GM23338 (cell line): ENCODE data around the gene TOM1. TPM values are rescaled to one million over a fixed set of nuclear protein-coding genes. Genes with fewer than 3 reads are reported as not detected.

ENCODE experiments used
- ATAC-seq: fragments of 200-7000 bp; cut with Tn5 transposase; 3 replicates; pipeline ENCODE4 v1.9.1; 2020
- DNase-seq: peaks from one replicate; pipeline ENCODE4 v3.0.0-alpha.2; 2015; ENCODE audit warnings: low spot score
- H2AFZ ChIP-seq: fragments of 200-600 bp; sonication (generic); 2 replicates; pipeline ENCODE4 v1.8.0; 2016; ENCODE audit warnings: antibody characterized with exemption, mild to moderate bottlenecking, moderate library complexity
- H3F3A ChIP-seq: fragments of 200-600 bp; sonication (generic); replicated peaks from 2 replicates; pipeline ENCODE4 v1.8.0; 2017; ENCODE audit warnings: antibody characterized with exemption, mixed run types, low read depth
- H3K27ac ChIP-seq: fragments of 200-600 bp; sonication (generic); 2 replicates; pipeline ENCODE4 v1.6.1; 2016; ENCODE audit warnings: low read depth
- H3K27me3 ChIP-seq: fragments of 200-600 bp; sonication (generic); 2 replicates; pipeline ENCODE4 v1.8.0; 2016; ENCODE audit warnings: mild to moderate bottlenecking, mixed run types, moderate library complexity; ENCODE audit not compliant: insufficient read depth
- H3K36me3 ChIP-seq: fragments of 200-600 bp; sonication (generic); 2 replicates; pipeline ENCODE4 v1.8.0; 2016; ENCODE audit warnings: mild to moderate bottlenecking; ENCODE audit not compliant: insufficient read depth
- H3K4me1 ChIP-seq: fragments of 200-600 bp; sonication (generic); 2 replicates; pipeline ENCODE4 v1.8.0; 2016; ENCODE audit warnings: mild to moderate bottlenecking, moderate library complexity; ENCODE audit not compliant: insufficient read depth
- H3K4me2 ChIP-seq: fragments of 200-600 bp; sonication (generic); 2 replicates; pipeline ENCODE4 v1.7.1; 2017; ENCODE audit warnings: mixed run types
- H3K4me3 ChIP-seq: fragments of 200-600 bp; sonication (generic); 2 replicates; pipeline ENCODE4 v1.6.1; 2016; ENCODE audit warnings: mixed run types
- H3K79me2 ChIP-seq: fragments of 200-600 bp; sonication (generic); replicated peaks from 2 replicates; pipeline ENCODE4 v1.8.0; 2017; ENCODE audit warnings: mild to moderate bottlenecking; ENCODE audit not compliant: insufficient read depth
- H3K9me2 ChIP-seq: fragments of 200-600 bp; sonication (generic); 2 replicates; pipeline ENCODE4 v1.8.0; 2017; ENCODE audit not compliant: insufficient read depth
- H4K20me1 ChIP-seq: fragments of 200-600 bp; sonication (generic); replicated peaks from 2 replicates; pipeline ENCODE4 v1.8.0; 2017; ENCODE audit warnings: mild to moderate bottlenecking; ENCODE audit not compliant: insufficient read depth
- H3K27ac Mint-ChIP-seq: 2 replicates; pipeline ENCODE4 v1.8.0; 2020; ENCODE audit warnings: inconsistent platforms, mild to moderate bottlenecking, moderate library complexity, mixed read lengths
- H3K27me3 Mint-ChIP-seq: 3 replicates; pipeline ENCODE4 v1.8.0; 2022; ENCODE audit warnings: low read depth, mild to moderate bottlenecking, moderate library complexity, mixed read lengths, inconsistent platforms; ENCODE audit not compliant: insufficient read depth, poor library complexity
- H3K36me3 Mint-ChIP-seq: 3 replicates; pipeline ENCODE4 v1.8.0; 2021; ENCODE audit warnings: low read depth, mild to moderate bottlenecking, inconsistent platforms, moderate library complexity, mixed read lengths
- H3K4me1 Mint-ChIP-seq: 3 replicates; pipeline ENCODE4 v1.8.0; 2020; ENCODE audit warnings: mild to moderate bottlenecking, inconsistent platforms, mixed read lengths
- H3K4me3 Mint-ChIP-seq: 3 replicates; pipeline ENCODE4 v1.8.0; 2021; ENCODE audit warnings: moderate library complexity, mild to moderate bottlenecking, inconsistent platforms, mixed read lengths
- H3K9me3 Mint-ChIP-seq: 3 replicates; pipeline ENCODE4 v1.8.0; 2020; ENCODE audit warnings: moderate library complexity, mild to moderate bottlenecking, inconsistent platforms, mixed read lengths
- CREB1 ChIP-seq: fragments of 250-450 bp; sonication (Bioruptor Pico); IDR thresholded peaks from 2 replicates; pipeline ENCODE4 v1.5.0; 2020; ENCODE audit warnings: low read depth, mild to moderate bottlenecking, moderate library complexity
- EZH2 ChIP-seq: fragments of 200-600 bp; sonication (generic); IDR thresholded peaks from one replicate; pipeline ENCODE4 v1.8.0; 2017; ENCODE audit warnings: antibody characterized with exemption, mild to moderate bottlenecking, low read depth; ENCODE audit not compliant: unreplicated experiment
- EZH2phosphoT487 ChIP-seq: fragments of 200-600 bp; sonication (generic); IDR thresholded peaks from one replicate; pipeline ENCODE4 v1.8.1; 2018; ENCODE audit warnings: antibody characterized with exemption; ENCODE audit not compliant: unreplicated experiment
- JUNB ChIP-seq: IDR thresholded peaks from one replicate; pipeline ENCODE4 v1.6.1; 2016; ENCODE audit warnings: antibody characterized with exemption; ENCODE audit not compliant: unreplicated experiment
- NANOG ChIP-seq: IDR thresholded peaks from 2 replicates; pipeline ENCODE4 v1.6.1; 2016; ENCODE audit warnings: antibody characterized with exemption, borderline replicate concordance
- POLR2AphosphoS5 ChIP-seq: IDR thresholded peaks from 2 replicates; pipeline ENCODE4 v1.6.1; 2016; ENCODE audit warnings: antibody characterized with exemption, low read depth
- STAT1 ChIP-seq: IDR thresholded peaks from one replicate; pipeline ENCODE4 v1.6.1; 2016; ENCODE audit warnings: antibody characterized with exemption; ENCODE audit not compliant: unreplicated experiment
- ZNF114 ChIP-seq: fragments of 250-450 bp; sonication (Bioruptor Pico); IDR thresholded peaks from 2 replicates; pipeline ENCODE4 v1.5.0; 2020; ENCODE audit warnings: mild to moderate bottlenecking, moderate library complexity
- ZNF331 ChIP-seq: fragments of 250-450 bp; sonication (Bioruptor Pico); IDR thresholded peaks from 2 replicates; pipeline ENCODE4 v1.5.0; 2020; ENCODE audit warnings: low read depth, mild to moderate bottlenecking, moderate library complexity
- polyA plus RNA-seq: library from polyadenylated mRNA; unstranded; fragments of >200 nt; fragmentation: Nextera tagmentation; extraction: Ambion mirVana; gene quantifications from 2 replicates; pipeline ENCODE4 v1.2.1, GENCODE V29; 2016
- total RNA-seq: library from RNA; depleted of rRNA; stranded (reverse); fragments of >200 nt; shearing (Covaris generic); gene quantifications from 2 replicates; pipeline ENCODE4 v1.2.3, GENCODE V29; 2014
- TF ChIP-seq, protein P1 (sequence below): IDR thresholded peaks from 2 replicates; pipeline ENCODE4 v1.6.1; 2016; ENCODE audit warnings: antibody characterized with exemption
- TF ChIP-seq, protein P2 (sequence below): IDR thresholded peaks from one replicate; pipeline ENCODE4 v1.6.1; 2018; ENCODE audit warnings: antibody characterized with exemption; ENCODE audit not compliant: unreplicated experiment
- TF ChIP-seq, protein P3 (sequence below): fragments of 250-450 bp; sonication (Bioruptor Pico); IDR thresholded peaks from 2 replicates; pipeline ENCODE4 v1.5.0; 2020; ENCODE audit warnings: mild to moderate bottlenecking, moderate library complexity
- TF ChIP-seq, protein P4 (sequence below), 2 experiments: fragments of 200-600 bp in 1 of 2; sonication (generic) in 1 of 2; conservative IDR thresholded peaks; 2 replicates each; pipeline versions ENCODE4 v1.5.1 to v1.6.1; 2016 to 2017; ENCODE audit warnings: antibody characterized with exemption in 2 of 2, low read depth in 2 of 2, mild to moderate bottlenecking in 2 of 2, moderate library complexity in 1 of 2

The TOM1 gene
- total and polyA plus RNA-seq, 2 experiments from 2014 or later: 10.9 to 17.8 TPM

- H3K27me3 Mint-ChIP-seq: peaks cover 7% of the 10 kb centered on the region
- peak overlapping the region; percentile 29 for H3K27ac Mint-ChIP-seq
- no peaks in the 10 kb centered on the region; the same call in 2 of the 3 replicates for H3K36me3 Mint-ChIP-seq
- H3K27me3 ChIP-seq: no peaks in the 10 kb centered on the region
- ATAC-seq: no peak
- no peaks in the 10 kb centered on the region; the same call in none of the 2 replicates for H4K20me1 ChIP-seq
- H3K4me1 ChIP-seq: peaks cover 4% of the 10 kb centered on the region; the same call in 1 of the 2 replicates
- peaks cover 3% of the 10 kb centered on the region; the same call in 1 of the 2 replicates for H3K79me2 ChIP-seq
- no peak overlapping the region for H2AFZ ChIP-seq
- H3F3A ChIP-seq: 0 out of 2 replicates have a peak, but pooled peaks cover under 1% of the 10 kb centered on the region
- H3K36me3 ChIP-seq: no peaks in the 10 kb centered on the region
- no peak overlapping the region for H3K4me2 ChIP-seq
- TF ChIP-seq, protein P1, sequence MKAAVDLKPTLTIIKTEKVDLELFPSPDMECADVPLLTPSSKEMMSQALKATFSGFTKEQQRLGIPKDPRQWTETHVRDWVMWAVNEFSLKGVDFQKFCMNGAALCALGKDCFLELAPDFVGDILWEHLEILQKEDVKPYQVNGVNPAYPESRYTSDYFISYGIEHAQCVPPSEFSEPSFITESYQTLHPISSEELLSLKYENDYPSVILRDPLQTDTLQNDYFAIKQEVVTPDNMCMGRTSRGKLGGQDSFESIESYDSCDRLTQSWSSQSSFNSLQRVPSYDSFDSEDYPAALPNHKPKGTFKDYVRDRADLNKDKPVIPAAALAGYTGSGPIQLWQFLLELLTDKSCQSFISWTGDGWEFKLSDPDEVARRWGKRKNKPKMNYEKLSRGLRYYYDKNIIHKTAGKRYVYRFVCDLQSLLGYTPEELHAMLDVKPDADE: no peak
- no peak for TF ChIP-seq EZH2
- TF ChIP-seq STAT1: no peak
- no peak for TF ChIP-seq ZNF114 (CRISPR knock-in tag)
- no peak for TF ChIP-seq EZH2phosphoT487
- TF ChIP-seq, protein P2, sequence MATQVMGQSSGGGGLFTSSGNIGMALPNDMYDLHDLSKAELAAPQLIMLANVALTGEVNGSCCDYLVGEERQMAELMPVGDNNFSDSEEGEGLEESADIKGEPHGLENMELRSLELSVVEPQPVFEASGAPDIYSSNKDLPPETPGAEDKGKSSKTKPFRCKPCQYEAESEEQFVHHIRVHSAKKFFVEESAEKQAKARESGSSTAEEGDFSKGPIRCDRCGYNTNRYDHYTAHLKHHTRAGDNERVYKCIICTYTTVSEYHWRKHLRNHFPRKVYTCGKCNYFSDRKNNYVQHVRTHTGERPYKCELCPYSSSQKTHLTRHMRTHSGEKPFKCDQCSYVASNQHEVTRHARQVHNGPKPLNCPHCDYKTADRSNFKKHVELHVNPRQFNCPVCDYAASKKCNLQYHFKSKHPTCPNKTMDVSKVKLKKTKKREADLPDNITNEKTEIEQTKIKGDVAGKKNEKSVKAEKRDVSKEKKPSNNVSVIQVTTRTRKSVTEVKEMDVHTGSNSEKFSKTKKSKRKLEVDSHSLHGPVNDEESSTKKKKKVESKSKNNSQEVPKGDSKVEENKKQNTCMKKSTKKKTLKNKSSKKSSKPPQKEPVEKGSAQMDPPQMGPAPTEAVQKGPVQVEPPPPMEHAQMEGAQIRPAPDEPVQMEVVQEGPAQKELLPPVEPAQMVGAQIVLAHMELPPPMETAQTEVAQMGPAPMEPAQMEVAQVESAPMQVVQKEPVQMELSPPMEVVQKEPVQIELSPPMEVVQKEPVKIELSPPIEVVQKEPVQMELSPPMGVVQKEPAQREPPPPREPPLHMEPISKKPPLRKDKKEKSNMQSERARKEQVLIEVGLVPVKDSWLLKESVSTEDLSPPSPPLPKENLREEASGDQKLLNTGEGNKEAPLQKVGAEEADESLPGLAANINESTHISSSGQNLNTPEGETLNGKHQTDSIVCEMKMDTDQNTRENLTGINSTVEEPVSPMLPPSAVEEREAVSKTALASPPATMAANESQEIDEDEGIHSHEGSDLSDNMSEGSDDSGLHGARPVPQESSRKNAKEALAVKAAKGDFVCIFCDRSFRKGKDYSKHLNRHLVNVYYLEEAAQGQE: no peak
- TF ChIP-seq POLR2AphosphoS5: no peak
- TF ChIP-seq JUNB: no peak
- no peak for TF ChIP-seq CREB1 (CRISPR knock-in tag)
- no peak for TF ChIP-seq NANOG
- TF ChIP-seq ZNF331 (CRISPR knock-in tag): no peak
- TF ChIP-seq, protein P3, sequence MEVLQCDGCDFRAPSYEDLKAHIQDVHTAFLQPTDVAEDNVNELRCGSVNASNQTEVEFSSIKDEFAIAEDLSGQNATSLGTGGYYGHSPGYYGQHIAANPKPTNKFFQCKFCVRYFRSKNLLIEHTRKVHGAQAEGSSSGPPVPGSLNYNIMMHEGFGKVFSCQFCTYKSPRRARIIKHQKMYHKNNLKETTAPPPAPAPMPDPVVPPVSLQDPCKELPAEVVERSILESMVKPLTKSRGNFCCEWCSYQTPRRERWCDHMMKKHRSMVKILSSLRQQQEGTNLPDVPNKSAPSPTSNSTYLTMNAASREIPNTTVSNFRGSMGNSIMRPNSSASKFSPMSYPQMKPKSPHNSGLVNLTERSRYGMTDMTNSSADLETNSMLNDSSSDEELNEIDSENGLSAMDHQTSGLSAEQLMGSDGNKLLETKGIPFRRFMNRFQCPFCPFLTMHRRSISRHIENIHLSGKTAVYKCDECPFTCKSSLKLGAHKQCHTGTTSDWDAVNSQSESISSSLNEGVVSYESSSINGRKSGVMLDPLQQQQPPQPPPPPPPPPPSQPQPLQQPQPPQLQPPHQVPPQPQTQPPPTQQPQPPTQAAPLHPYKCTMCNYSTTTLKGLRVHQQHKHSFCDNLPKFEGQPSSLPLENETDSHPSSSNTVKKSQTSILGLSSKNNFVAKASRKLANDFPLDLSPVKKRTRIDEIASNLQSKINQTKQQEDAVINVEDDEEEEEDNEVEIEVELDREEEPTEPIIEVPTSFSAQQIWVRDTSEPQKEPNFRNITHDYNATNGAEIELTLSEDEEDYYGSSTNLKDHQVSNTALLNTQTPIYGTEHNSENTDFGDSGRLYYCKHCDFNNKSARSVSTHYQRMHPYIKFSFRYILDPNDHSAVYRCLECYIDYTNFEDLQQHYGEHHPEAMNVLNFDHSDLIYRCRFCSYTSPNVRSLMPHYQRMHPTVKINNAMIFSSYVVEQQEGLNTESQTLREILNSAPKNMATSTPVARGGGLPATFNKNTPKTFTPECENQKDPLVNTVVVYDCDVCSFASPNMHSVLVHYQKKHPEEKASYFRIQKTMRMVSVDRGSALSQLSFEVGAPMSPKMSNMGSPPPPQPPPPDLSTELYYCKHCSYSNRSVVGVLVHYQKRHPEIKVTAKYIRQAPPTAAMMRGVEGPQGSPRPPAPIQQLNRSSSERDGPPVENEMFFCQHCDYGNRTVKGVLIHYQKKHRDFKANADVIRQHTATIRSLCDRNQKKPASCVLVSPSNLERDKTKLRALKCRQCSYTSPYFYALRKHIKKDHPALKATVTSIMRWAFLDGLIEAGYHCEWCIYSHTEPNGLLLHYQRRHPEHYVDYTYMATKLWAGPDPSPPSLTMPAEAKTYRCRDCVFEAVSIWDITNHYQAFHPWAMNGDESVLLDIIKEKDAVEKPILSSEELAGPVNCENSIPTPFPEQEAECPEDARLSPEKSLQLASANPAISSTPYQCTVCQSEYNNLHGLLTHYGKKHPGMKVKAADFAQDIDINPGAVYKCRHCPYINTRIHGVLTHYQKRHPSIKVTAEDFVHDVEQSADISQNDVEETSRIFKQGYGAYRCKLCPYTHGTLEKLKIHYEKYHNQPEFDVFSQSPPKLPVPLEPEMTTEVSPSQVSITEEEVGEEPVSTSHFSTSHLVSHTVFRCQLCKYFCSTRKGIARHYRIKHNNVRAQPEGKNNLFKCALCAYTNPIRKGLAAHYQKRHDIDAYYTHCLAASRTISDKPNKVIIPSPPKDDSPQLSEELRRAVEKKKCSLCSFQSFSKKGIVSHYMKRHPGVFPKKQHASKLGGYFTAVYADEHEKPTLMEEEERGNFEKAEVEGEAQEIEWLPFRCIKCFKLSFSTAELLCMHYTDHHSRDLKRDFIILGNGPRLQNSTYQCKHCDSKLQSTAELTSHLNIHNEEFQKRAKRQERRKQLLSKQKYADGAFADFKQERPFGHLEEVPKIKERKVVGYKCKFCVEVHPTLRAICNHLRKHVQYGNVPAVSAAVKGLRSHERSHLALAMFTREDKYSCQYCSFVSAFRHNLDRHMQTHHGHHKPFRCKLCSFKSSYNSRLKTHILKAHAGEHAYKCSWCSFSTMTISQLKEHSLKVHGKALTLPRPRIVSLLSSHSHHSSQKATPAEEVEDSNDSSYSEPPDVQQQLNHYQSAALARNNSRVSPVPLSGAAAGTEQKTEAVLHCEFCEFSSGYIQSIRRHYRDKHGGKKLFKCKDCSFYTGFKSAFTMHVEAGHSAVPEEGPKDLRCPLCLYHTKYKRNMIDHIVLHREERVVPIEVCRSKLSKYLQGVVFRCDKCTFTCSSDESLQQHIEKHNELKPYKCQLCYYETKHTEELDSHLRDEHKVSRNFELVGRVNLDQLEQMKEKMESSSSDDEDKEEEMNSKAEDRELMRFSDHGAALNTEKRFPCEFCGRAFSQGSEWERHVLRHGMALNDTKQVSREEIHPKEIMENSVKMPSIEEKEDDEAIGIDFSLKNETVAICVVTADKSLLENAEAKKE (CRISPR knock-in tag): no peak
- TF ChIP-seq, protein P4, sequence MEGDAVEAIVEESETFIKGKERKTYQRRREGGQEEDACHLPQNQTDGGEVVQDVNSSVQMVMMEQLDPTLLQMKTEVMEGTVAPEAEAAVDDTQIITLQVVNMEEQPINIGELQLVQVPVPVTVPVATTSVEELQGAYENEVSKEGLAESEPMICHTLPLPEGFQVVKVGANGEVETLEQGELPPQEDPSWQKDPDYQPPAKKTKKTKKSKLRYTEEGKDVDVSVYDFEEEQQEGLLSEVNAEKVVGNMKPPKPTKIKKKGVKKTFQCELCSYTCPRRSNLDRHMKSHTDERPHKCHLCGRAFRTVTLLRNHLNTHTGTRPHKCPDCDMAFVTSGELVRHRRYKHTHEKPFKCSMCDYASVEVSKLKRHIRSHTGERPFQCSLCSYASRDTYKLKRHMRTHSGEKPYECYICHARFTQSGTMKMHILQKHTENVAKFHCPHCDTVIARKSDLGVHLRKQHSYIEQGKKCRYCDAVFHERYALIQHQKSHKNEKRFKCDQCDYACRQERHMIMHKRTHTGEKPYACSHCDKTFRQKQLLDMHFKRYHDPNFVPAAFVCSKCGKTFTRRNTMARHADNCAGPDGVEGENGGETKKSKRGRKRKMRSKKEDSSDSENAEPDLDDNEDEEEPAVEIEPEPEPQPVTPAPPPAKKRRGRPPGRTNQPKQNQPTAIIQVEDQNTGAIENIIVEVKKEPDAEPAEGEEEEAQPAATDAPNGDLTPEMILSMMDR (conservative IDR thresholded peaks at IDR 0.05; ENCODE audit: low read depth in 2 of 2): no peak
- H3K4me3 ChIP-seq: no peak overlapping the region
- peaks cover 27% of the 10 kb centered on the region for H3K4me1 Mint-ChIP-seq
- H3K27ac ChIP-seq: no peak overlapping the region
- H3K9me3 Mint-ChIP-seq: no peaks in the 10 kb centered on the region; the same call in 2 of the 3 replicates
- no peaks in the 10 kb centered on the region for H3K9me2 ChIP-seq
- DNase-seq: no peak
- no peak overlapping the region; the same call in 2 of the 3 replicates for H3K4me3 Mint-ChIP-seq
These were observed 12.7 kb downstream of the TOM1 start for GRCh38 chr22:35312198-35313059.
